HEK293 (cell line): ENCODE data around the gene CNPY1.
"Not testable (repeated sequence)": the region's sequence is repeated elsewhere in the genome, so short reads cannot be mapped to it uniquely, and the experiment has no call there.

Source experiments
- CTCF ChIA-PET: fragments of 350-600 bp; formaldehyde crosslinking; extraction: SDS; loops from one replicate; lab custom pipeline; 2021; ENCODE audit warnings: antibody characterized with exemption; lab: Yijun Ruan, JAX
- POLR2A ChIA-PET: fragments of 300-600 bp; formaldehyde crosslinking; extraction: SDS; loops from one replicate; lab custom pipeline; 2020; ENCODE audit warnings: antibody characterized with exemption, inconsistent platforms; lab: Yijun Ruan, JAX
- H3K27ac ChIP-seq: fragments of 200-500 bp; sonication (Bioruptor generic); 2 replicates; pipeline ENCODE4 v1.5.1; 2014; ENCODE audit warnings: low read depth, low read length, control low read depth, inconsistent platforms; ENCODE audit errors: extremely low read depth
- H3K36me3 ChIP-seq, 2 experiments: fragments of 200-500 bp in 1 of 2; sonication (Bioruptor generic) in 1 of 2; 1 replicate in 1 of 2; 2 replicates in 1 of 2; pipeline ENCODE4 v1.5.1; 2014 to 2017; ENCODE audit warnings: inconsistent platforms in 2 of 2, low read length in 2 of 2; ENCODE audit not compliant: control insufficient read depth in 2 of 2, insufficient read depth in 1 of 2
- H3K4me1 ChIP-seq: fragments of 200-500 bp; sonication (Bioruptor generic); 2 replicates; pipeline ENCODE4 v1.5.1; 2014; ENCODE audit warnings: mild to moderate bottlenecking, low read length, inconsistent platforms; ENCODE audit not compliant: control insufficient read depth, insufficient read depth
- H3K4me3 ChIP-seq: 2 replicates; pipeline ENCODE4 v1.5.1; 2011; ENCODE audit warnings: low read depth, mild to moderate bottlenecking, control low read depth, low read length, moderate library complexity
- H3K9me3 ChIP-seq: fragments of 200-500 bp; sonication (Bioruptor generic); 2 replicates; pipeline ENCODE4 v1.5.1; 2014; ENCODE audit warnings: low read depth, low read length, inconsistent platforms; ENCODE audit not compliant: control insufficient read depth, insufficient read depth
- AEBP2 ChIP-seq: fragments of 450-650 bp; formaldehyde crosslinking; IDR thresholded peaks from 2 replicates; pipeline ENCODE4 v1.5.1; 2016; ENCODE audit warnings: missing biosample characterization, missing genetic modification characterization, borderline replicate concordance
- HOXD13 ChIP-seq: sonication (generic); formaldehyde crosslinking; IDR thresholded peaks from 2 replicates; pipeline ENCODE4 v1.8.0; 2022; ENCODE audit warnings: missing genetic modification reagents, borderline replicate concordance
- MYNN ChIP-seq: fragments of 450-650 bp; formaldehyde crosslinking; IDR thresholded peaks from 2 replicates; pipeline ENCODE4 v1.5.1; 2016; ENCODE audit warnings: missing biosample characterization, missing genetic modification characterization, borderline replicate concordance
- PRDM10 ChIP-seq: fragments of 450-650 bp; formaldehyde crosslinking; IDR thresholded peaks from 2 replicates; pipeline ENCODE4 v1.5.1; 2016; ENCODE audit warnings: missing biosample characterization, missing genetic modification characterization
- ZBTB44 ChIP-seq: fragments of 450-650 bp; IDR thresholded peaks from 2 replicates; pipeline ENCODE4 v1.5.1; 2018; ENCODE audit warnings: missing biosample characterization, mild to moderate bottlenecking, missing genetic modification characterization
- ZBTB8A ChIP-seq: fragments of 450-650 bp; formaldehyde crosslinking; IDR thresholded peaks from 2 replicates; pipeline ENCODE4 v1.5.1; 2016; ENCODE audit warnings: missing biosample characterization, missing genetic modification characterization
- ZNF114 ChIP-seq: fragments of 450-650 bp; formaldehyde crosslinking; IDR thresholded peaks from 2 replicates; pipeline ENCODE4 v1.5.0; 2017; ENCODE audit warnings: missing biosample characterization, missing genetic modification characterization
- ZNF140 ChIP-seq: fragments of 450-650 bp; formaldehyde crosslinking; IDR thresholded peaks from 2 replicates; pipeline ENCODE4 v1.5.1; 2016; ENCODE audit warnings: missing biosample characterization, missing genetic modification characterization
- ZNF19 ChIP-seq: fragments of 450-650 bp; formaldehyde crosslinking; IDR thresholded peaks from 2 replicates; pipeline ENCODE4; 2016; ENCODE audit warnings: missing biosample characterization, missing genetic modification characterization, low read depth
- ZNF202 ChIP-seq: fragments of 450-650 bp; formaldehyde crosslinking; IDR thresholded peaks from 2 replicates; pipeline ENCODE4 v1.5.1; 2016; ENCODE audit warnings: missing biosample characterization, missing genetic modification characterization, borderline replicate concordance
- ZNF292 ChIP-seq: fragments of 450-650 bp; formaldehyde crosslinking; IDR thresholded peaks from 2 replicates; pipeline ENCODE4 v1.5.1; 2016; ENCODE audit warnings: low read depth, missing biosample characterization, missing genetic modification characterization, borderline replicate concordance
- ZNF302 ChIP-seq: fragments of 450-650 bp; formaldehyde crosslinking; IDR thresholded peaks from 2 replicates; pipeline ENCODE4 v1.5.1; 2016; ENCODE audit warnings: missing biosample characterization, missing genetic modification characterization, low read depth
- ZNF341 ChIP-seq: fragments of 450-650 bp; formaldehyde crosslinking; IDR thresholded peaks from 2 replicates; pipeline ENCODE4; 2016; ENCODE audit warnings: low read depth, missing biosample characterization, missing genetic modification characterization
- ZNF391 ChIP-seq: fragments of 450-650 bp; formaldehyde crosslinking; IDR thresholded peaks from 2 replicates; pipeline ENCODE4 v1.5.1; 2016; ENCODE audit warnings: low read depth, missing biosample characterization, missing genetic modification characterization, borderline replicate concordance
- ZNF394 ChIP-seq: fragments of 450-650 bp; formaldehyde crosslinking; IDR thresholded peaks from 2 replicates; pipeline ENCODE4 v1.5.1; 2016; ENCODE audit warnings: missing biosample characterization, missing genetic modification characterization, mild to moderate bottlenecking, moderate library complexity, borderline replicate concordance
- ZNF433 ChIP-seq: fragments of 450-650 bp; formaldehyde crosslinking; IDR thresholded peaks from 2 replicates; pipeline ENCODE4 v1.5.1; 2016; ENCODE audit warnings: missing biosample characterization, missing genetic modification characterization, low read depth
- ZNF501 ChIP-seq: fragments of 450-650 bp; formaldehyde crosslinking; IDR thresholded peaks from 2 replicates; pipeline ENCODE4 v1.5.1; 2016; ENCODE audit warnings: missing biosample characterization, missing genetic modification characterization
- ZNF510 ChIP-seq: fragments of 450-650 bp; formaldehyde crosslinking; IDR thresholded peaks from 2 replicates; pipeline ENCODE4 v1.5.1; 2018; ENCODE audit warnings: mild to moderate bottlenecking, missing genetic modification characterization, missing biosample characterization; ENCODE audit not compliant: insufficient replicate concordance
- ZNF518A ChIP-seq: fragments of 450-650 bp; formaldehyde crosslinking; conservative IDR thresholded peaks from 2 replicates; pipeline ENCODE4 v1.5.1; 2016; ENCODE audit warnings: low read depth, missing biosample characterization, missing genetic modification characterization
- ZNF529 ChIP-seq: fragments of 450-650 bp; formaldehyde crosslinking; IDR thresholded peaks from 2 replicates; pipeline ENCODE4 v1.5.1; 2017; ENCODE audit warnings: missing genetic modification characterization, missing biosample characterization; ENCODE audit not compliant: insufficient replicate concordance
- ZNF558 ChIP-seq: fragments of 450-650 bp; formaldehyde crosslinking; IDR thresholded peaks from 2 replicates; pipeline ENCODE4 v1.5.1; 2016; ENCODE audit warnings: missing biosample characterization, missing genetic modification characterization
- ZNF701 ChIP-seq: fragments of 450-650 bp; formaldehyde crosslinking; IDR thresholded peaks from 2 replicates; pipeline ENCODE4 v1.5.1; 2016; ENCODE audit warnings: missing biosample characterization, missing genetic modification characterization
- ZNF791 ChIP-seq: fragments of 450-650 bp; formaldehyde crosslinking; IDR thresholded peaks from 2 replicates; pipeline ENCODE4 v1.5.1; 2016; ENCODE audit warnings: missing biosample characterization, missing genetic modification characterization
- TF ChIP-seq, protein P1 (sequence below): fragments of 450-650 bp; formaldehyde crosslinking; IDR thresholded peaks from 2 replicates; pipeline ENCODE4 v1.5.1; 2017; ENCODE audit warnings: missing biosample characterization, missing genetic modification characterization

CNPY1 gene

GRCh38 chr7:155520114-155520513 is 26.2 kb downstream of the CNPY1 start (continued):
- TF ChIP-seq ZNF701: no peak
- TF ChIP-seq MYNN (tag by site-specific recombination): no peak
- no peak for TF ChIP-seq ZNF114
- no peak for TF ChIP-seq PRDM10 (tag by site-specific recombination)
- no peak for TF ChIP-seq ZNF791
- no peak for TF ChIP-seq HOXD13
- TF ChIP-seq ZBTB44 (tag by site-specific recombination): no peak
- TF ChIP-seq ZNF292 (tag by site-specific recombination): no peak
- TF ChIP-seq ZNF391 (tag by site-specific recombination): no peak
- TF ChIP-seq, protein P1, sequence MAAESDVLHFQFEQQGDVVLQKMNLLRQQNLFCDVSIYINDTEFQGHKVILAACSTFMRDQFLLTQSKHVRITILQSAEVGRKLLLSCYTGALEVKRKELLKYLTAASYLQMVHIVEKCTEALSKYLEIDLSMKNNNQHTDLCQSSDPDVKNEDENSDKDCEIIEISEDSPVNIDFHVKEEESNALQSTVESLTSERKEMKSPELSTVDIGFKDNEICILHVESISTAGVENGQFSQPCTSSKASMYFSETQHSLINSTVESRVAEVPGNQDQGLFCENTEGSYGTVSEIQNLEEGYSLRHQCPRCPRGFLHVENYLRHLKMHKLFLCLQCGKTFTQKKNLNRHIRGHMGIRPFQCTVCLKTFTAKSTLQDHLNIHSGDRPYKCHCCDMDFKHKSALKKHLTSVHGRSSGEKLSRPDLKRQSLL (tag by site-specific recombination): no peak
- TF ChIP-seq, all 188 proteins: peak for 0

DNA sequence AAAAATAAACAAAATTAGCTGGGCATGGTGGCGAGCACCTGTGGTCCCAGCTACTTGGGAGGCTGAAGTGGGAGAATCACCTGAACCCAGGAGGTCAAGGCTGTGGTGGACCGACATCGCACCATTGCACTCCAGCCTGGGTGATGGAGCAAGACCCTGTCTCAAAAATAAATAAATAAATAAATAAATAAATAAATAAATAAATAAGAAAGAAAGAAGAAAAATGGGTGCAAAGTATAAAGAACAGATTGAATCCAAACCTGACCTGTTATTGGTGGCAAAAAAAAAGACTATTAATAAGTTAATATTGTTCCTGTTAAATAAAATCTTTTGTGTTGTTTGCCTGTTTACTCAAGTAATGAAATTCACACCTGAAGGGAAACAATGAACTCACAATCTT is 27.0 kb downstream of the CNPY1 start:
- POLR2A ChIA-PET, H3K9me3 ChIP-seq, H3K27ac ChIP-seq, H3K4me3 ChIP-seq, H3K36me3 ChIP-seq, H3K4me1 ChIP-seq, CTCF ChIA-PET: not testable (repeated sequence)
- TF ChIP-seq ZNF433: peak; percentile 91
- TF ChIP-seq ZNF558 (tag by site-specific recombination): peak; percentile 64; the same call in 1 of the 2 replicates
- peak; percentile 52; the same call in 1 of the 2 replicates for TF ChIP-seq ZNF19 (tag by site-specific recombination)
- TF ChIP-seq ZNF394 (tag by site-specific recombination): peak; percentile 94
- peak; percentile 96; the same call in 1 of the 2 replicates for TF ChIP-seq ZNF202 (tag by site-specific recombination)
- TF ChIP-seq ZNF341 (tag by site-specific recombination): peak; percentile 31; the same call in 1 of the 2 replicates
- peak; percentile 70 for TF ChIP-seq ZNF510 (tag by site-specific recombination)
- peak; percentile 98 for TF ChIP-seq AEBP2 (tag by site-specific recombination)
- peak; percentile 70 for TF ChIP-seq ZBTB8A (tag by site-specific recombination)
- peak; percentile 84; the same call in 1 of the 2 replicates for TF ChIP-seq ZNF302 (tag by site-specific recombination)
- TF ChIP-seq ZNF518A (tag by site-specific recombination): peak; percentile 88
- peak; percentile 59; the same call in 1 of the 2 replicates for TF ChIP-seq ZNF501 (tag by site-specific recombination)
- TF ChIP-seq ZNF140 (tag by site-specific recombination): peak; percentile 85; the same call in 1 of the 2 replicates
- TF ChIP-seq ZNF529: peak; percentile 56
